Caco-2 (cell line): ENCODE data around the gene FASN. TPM values are rescaled to one million over a fixed set of nuclear protein-coding genes. Genes with fewer than 3 reads are reported as not detected.
A peak's percentile ranks its signal among the peaks of the same experiment; 100 is the strongest.

Source experiments
- BruUV-seq: library from RNA; stranded (reverse); fragments of 400-500 nt; replicated peaks from 2 replicates; lab custom pipeline; 2021; lab: Mats Ljungman, UMichigan
- CTCF ChIA-PET: fragments of 300-600 bp; sonication (Branson Sonifier 250); formaldehyde crosslinking; loops from one replicate; lab custom pipeline; 2022; ENCODE audit warnings: antibody characterized with exemption; lab: Charles Lee
- POLR2A ChIA-PET: fragments of 300-600 bp; sonication (Branson Sonifier 250); formaldehyde crosslinking; loops from one replicate; lab custom pipeline; 2022; ENCODE audit warnings: antibody characterized with exemption; lab: Charles Lee
- DNase-seq, 2 experiments: peaks; one replicate each; pipeline versions ENCODE4 v3.0.0 to v3.0.0-alpha.2; 2020 to 2022
- H3K27me3 ChIP-seq: replicated peaks from 2 replicates; pipeline ENCODE4 v1.6.0; 2011; ENCODE audit warnings: low read length; ENCODE audit not compliant: control insufficient read depth, insufficient read depth
- H3K36me3 ChIP-seq: 2 replicates; pipeline ENCODE4 v1.5.1; 2011; ENCODE audit warnings: low read length; ENCODE audit not compliant: control insufficient read depth, insufficient read depth
- H3K4me1 ChIP-seq: fragments of 250-450 bp; sonication (Bioruptor Pico); 2 replicates; pipeline ENCODE4 v1.5.1; 2020; ENCODE audit warnings: mild to moderate bottlenecking
- H3K4me3 ChIP-seq: 2 replicates; pipeline ENCODE4 v1.5.1; 2011; ENCODE audit warnings: low read depth, mild to moderate bottlenecking, control low read depth, low read length
- H3K9me3 ChIP-seq: fragments of 250-450 bp; sonication (Bioruptor Pico); 2 replicates; pipeline ENCODE4 v1.5.1; 2020; ENCODE audit warnings: mild to moderate bottlenecking, moderate library complexity
- H3K27ac Mint-ChIP-seq: one replicate; pipeline ENCODE4 v1.8.0; 2022; ENCODE audit warnings: mixed read lengths; ENCODE audit not compliant: unreplicated experiment
- H3K27me3 Mint-ChIP-seq: one replicate; pipeline ENCODE4 v1.8.0; 2022; ENCODE audit warnings: mixed read lengths; ENCODE audit not compliant: insufficient read depth, unreplicated experiment
- H3K36me3 Mint-ChIP-seq: one replicate; pipeline ENCODE4 v1.8.0; 2022; ENCODE audit warnings: mild to moderate bottlenecking, mixed read lengths; ENCODE audit not compliant: insufficient read depth, unreplicated experiment
- H3K4me1 Mint-ChIP-seq: one replicate; pipeline ENCODE4 v1.8.0; 2022; ENCODE audit warnings: low read depth, mixed read lengths; ENCODE audit not compliant: unreplicated experiment
- H3K4me3 Mint-ChIP-seq: one replicate; pipeline ENCODE4 v1.8.0; 2022; ENCODE audit warnings: mild to moderate bottlenecking, moderate library complexity, mixed read lengths; ENCODE audit not compliant: unreplicated experiment
- H3K9me3 Mint-ChIP-seq: one replicate; pipeline ENCODE4 v1.8.0; 2022; ENCODE audit warnings: mixed read lengths; ENCODE audit not compliant: unreplicated experiment
- CTCF ChIP-seq, 2 experiments: fragments of 200-600 bp in 1 of 2; IDR thresholded peaks; 1 replicate in 1 of 2; 2 replicates in 1 of 2; pipeline versions ENCODE4 v1.5.1 to v1.8.0; 2011 to 2022; ENCODE audit warnings: antibody characterized with exemption in 1 of 2, control low read depth in 1 of 2, inconsistent platforms in 1 of 2, low read depth in 1 of 2, low read length in 1 of 2, mild to moderate bottlenecking in 1 of 2, moderate library complexity in 1 of 2; ENCODE audit not compliant: insufficient read depth in 1 of 2, severe bottlenecking in 1 of 2, unreplicated experiment in 1 of 2
- intact Hi-C: fragments of 100-400 bp; cut with micrococcal nuclease; formaldehyde crosslinking; loops from one replicate; pipeline ENCODE4 v1.10.0; 2022; ENCODE audit not compliant: unreplicated experiment
- total RNA-seq: library from RNA; stranded (reverse); gene quantifications from 2 replicates; pipeline ENCODE4 v1.2.3, GENCODE V29; 2022

FASN gene
- total RNA-seq, 1 experiment from 2014 or later, result 330 TPM

- BruUV-seq, result no TSS peak
- Mint-ChIP-seq H3K4me1 (no peaks in the 10 kb centered on the region), H3K27ac (no peak overlapping the region), H3K36me3 (peaks cover 33% of the 10 kb centered on the region), H3K9me3 (no peaks in the 10 kb centered on the region), H3K4me3 (peak overlapping the region; percentile 80), H3K27me3 (no peaks in the 10 kb centered on the region)
- Histone ChIP-seq H3K9me3 (no peaks in the 10 kb centered on the region), H3K27me3 (no peaks in the 10 kb centered on the region), H3K4me3 (peak overlapping the region; percentile 94), H3K4me1 (peaks cover 8% of the 10 kb centered on the region), H3K36me3 (peaks cover 1% of the 10 kb centered on the region; the same call in 1 of the 2 replicates)
- ChIA-PET CTCF (interaction anchor here (2.4 kb wide), 1 partner anchor 16 kb away, joined by 14 read pairs; the partner anchor contains the start of gene DCXR), POLR2A (interaction anchor here (0.5 kb wide), 1 partner anchor 30 kb away, joined by 3 read pairs; the partner anchor contains the start of gene LRRC45)
- DNase-seq, result no peak
- no peak for TF ChIP-seq CTCF (IDR thresholded peaks at IDR 0.05; ENCODE audit: insufficient read depth in 1 of 2, low read depth in 1 of 2, low read length in 1 of 2, severe bottlenecking in 1 of 2, unreplicated experiment in 1 of 2)
- intact Hi-C loops, result no loop called here
Observed at GRCh38 chr17:82053130-82053529, 44.9 kb downstream of the FASN start.

- H3K4me3 ChIP-seq, result peak overlapping the region; percentile 94
- no peak overlapping the region for H3K27ac Mint-ChIP-seq
- no peaks in the 10 kb centered on the region for H3K9me3 Mint-ChIP-seq
- no TSS peak for BruUV-seq
- H3K4me3 Mint-ChIP-seq, result peak overlapping the region; percentile 80
- H3K27me3 ChIP-seq, result no peaks in the 10 kb centered on the region
- CTCF ChIA-PET, result interaction anchor here (0.7 to 2.4 kb wide), 2 partner anchors 16 to 27 kb away, joined by 3 to 14 read pairs; partner anchors contain the start of gene DCXR
- H3K27me3 Mint-ChIP-seq, result no peaks in the 10 kb centered on the region
- H3K4me1 ChIP-seq, result peaks cover 8% of the 10 kb centered on the region
- TF ChIP-seq CTCF (IDR thresholded peaks at IDR 0.05; ENCODE audit: insufficient read depth in 1 of 2, low read depth in 1 of 2, low read length in 1 of 2, severe bottlenecking in 1 of 2, unreplicated experiment in 1 of 2), result no peak
- intact Hi-C loops, result no loop called here
- no peaks in the 10 kb centered on the region for H3K4me1 Mint-ChIP-seq
- peaks cover 1% of the 10 kb centered on the region; the same call in 1 of the 2 replicates for H3K36me3 ChIP-seq
- POLR2A ChIA-PET, result interaction anchor here (0.7 kb wide), 1 partner anchor 15 kb away, joined by 5 read pairs; the partner anchor contains the start of gene DCXR
- DNase-seq, result no peak
- H3K36me3 Mint-ChIP-seq, result peaks cover 28% of the 10 kb centered on the region
- H3K9me3 ChIP-seq, result no peaks in the 10 kb centered on the region
Observed at GRCh38 chr17:82052638-82053059, 45.4 kb downstream of the FASN start.

- POLR2A ChIA-PET, result interaction anchor here (0.6 to 1.7 kb wide), 3 partner anchors 14 to 30 kb away, joined by 5 to 16 read pairs (median 5); partner anchors contain the start of genes CENPX and DCXR
- no peaks in the 10 kb centered on the region for H3K9me3 Mint-ChIP-seq
- no peaks in the 10 kb centered on the region for H3K4me1 Mint-ChIP-seq
- Histone ChIP-seq H3K4me3 (peak within 1 kb of the TSS; percentile 94), H3K4me1 (peaks cover 8% of the 10 kb centered on the region), H3K9me3 (no peaks in the 10 kb centered on the region), H3K27me3 (no peaks in the 10 kb centered on the region), H3K36me3 (peaks cover 1% of the 10 kb centered on the region; the same call in 1 of the 2 replicates)
- TF ChIP-seq CTCF (IDR thresholded peaks at IDR 0.05; ENCODE audit: insufficient read depth in 1 of 2, low read depth in 1 of 2, low read length in 1 of 2, severe bottlenecking in 1 of 2, unreplicated experiment in 1 of 2), result no peak
- BruUV-seq, result TSS peak; percentile 23
- peak within 1 kb of the TSS; percentile 80 for H3K4me3 Mint-ChIP-seq
- peak within 1 kb of the TSS; percentile 46 for H3K27ac Mint-ChIP-seq
- peak; percentile 71 to 84 for DNase-seq
- intact Hi-C loops, result loop anchor here (1.0 kb wide), 1 partner anchor 15 kb away; the partner anchor contains the start of gene DCXR
- no peaks in the 10 kb centered on the region for H3K27me3 Mint-ChIP-seq
- CTCF ChIA-PET, result interaction anchor here (0.7 to 2.4 kb wide), 2 partner anchors 15 to 26 kb away, joined by 3 to 14 read pairs; partner anchors contain the start of gene DCXR
- peaks cover 22% of the 10 kb centered on the region for H3K36me3 Mint-ChIP-seq
Observed at GRCh38 chr17:82051776-82052637, 46.0 kb downstream of the FASN start, which contains the start of the genes GPS1 and RFNG. GPS1 (plus strand) TSS chr17:82051898; CDS start chr17:82051932, 34 bp downstream. RFNG (minus strand) TSS chr17:82051811; CDS start chr17:82051766, 45 bp downstream.
